Neural progenitor cell (in vitro differentiated cells): ENCODE data around the gene ANP32E. TPM values are rescaled to one million over a fixed set of nuclear protein-coding genes. Genes with fewer than 3 reads are reported as not detected.
"Not testable (repeated sequence)": the region's sequence is repeated elsewhere in the genome, so short reads cannot be mapped to it uniquely, and the experiment has no call there.

Experiments used
- DNase-seq: peaks from one replicate; pipeline ENCODE4 v3.0.0-alpha.2; 2016; ENCODE audit warnings: low spot score
- H2AFZ ChIP-seq: fragments of 200-600 bp; sonication (generic); replicated peaks from 2 replicates; pipeline ENCODE4 v1.6.1; 2016; ENCODE audit warnings: antibody characterized with exemption
- H3F3A ChIP-seq: fragments of 200-600 bp; sonication (generic); 2 replicates; pipeline ENCODE4 v1.6.1; 2016; ENCODE audit warnings: antibody characterized with exemption, low read depth
- H3K27ac ChIP-seq: fragments of 200-600 bp; sonication (generic); 2 replicates; pipeline ENCODE4 v1.5.1; 2016; ENCODE audit warnings: mild to moderate bottlenecking
- H3K27me3 ChIP-seq: fragments of 200-600 bp; sonication (generic); 2 replicates; pipeline ENCODE4 v1.6.1; 2016; ENCODE audit warnings: mild to moderate bottlenecking, moderate library complexity
- H3K36me3 ChIP-seq: fragments of 200-600 bp; sonication (generic); 2 replicates; pipeline ENCODE4 v1.5.1; 2016
- H3K4me1 ChIP-seq: fragments of 200-600 bp; sonication (generic); 2 replicates; pipeline ENCODE4 v1.6.1; 2016; ENCODE audit warnings: mixed run types
- H3K4me2 ChIP-seq: fragments of 200-600 bp; sonication (generic); 2 replicates; pipeline ENCODE4 v1.6.1; 2016
- H3K4me3 ChIP-seq: fragments of 200-600 bp; sonication (generic); 2 replicates; pipeline ENCODE4 v1.5.1; 2016
- H3K79me2 ChIP-seq: fragments of 200-600 bp; sonication (generic); 2 replicates; pipeline ENCODE4 v1.6.1; 2016; ENCODE audit warnings: low read depth
- H3K9ac ChIP-seq: fragments of 200-600 bp; sonication (generic); 2 replicates; pipeline ENCODE4 v1.6.1; 2016
- H3K9me3 ChIP-seq: fragments of 200-600 bp; sonication (generic); 2 replicates; pipeline ENCODE4 v1.5.1; 2016; ENCODE audit warnings: low read depth
- H4K20me1 ChIP-seq: fragments of 200-600 bp; sonication (generic); 2 replicates; pipeline ENCODE4 v1.6.1; 2016; ENCODE audit warnings: low read depth
- H3K27ac Mint-ChIP-seq: 3 replicates; pipeline ENCODE4 v1.8.0; 2021; ENCODE audit warnings: mixed read lengths
- H3K27me3 Mint-ChIP-seq: 2 replicates; pipeline ENCODE4 v1.8.0; 2022; ENCODE audit warnings: low read depth, mild to moderate bottlenecking, inconsistent platforms, moderate library complexity, mixed read lengths; ENCODE audit not compliant: insufficient read depth
- H3K36me3 Mint-ChIP-seq: 3 replicates; pipeline ENCODE4 v1.8.0; 2021; ENCODE audit warnings: mixed read lengths
- H3K4me1 Mint-ChIP-seq: 3 replicates; pipeline ENCODE4 v1.8.0; 2021; ENCODE audit warnings: mixed read lengths
- H3K4me3 Mint-ChIP-seq: 3 replicates; pipeline ENCODE4 v1.8.0; 2021; ENCODE audit warnings: mild to moderate bottlenecking, moderate library complexity, mixed read lengths
- H3K9me3 Mint-ChIP-seq: 3 replicates; pipeline ENCODE4 v1.8.0; 2020; ENCODE audit warnings: mixed read lengths
- EZH2 ChIP-seq: fragments of 200-600 bp; sonication (generic); IDR thresholded peaks from 2 replicates; pipeline ENCODE4 v1.6.1; 2017; ENCODE audit warnings: antibody characterized with exemption, mild to moderate bottlenecking, moderate library complexity
- EZH2phosphoT487 ChIP-seq: fragments of 200-600 bp; sonication (generic); IDR thresholded peaks from 2 replicates; pipeline ENCODE4 v1.6.1; 2017; ENCODE audit warnings: antibody characterized with exemption
- total RNA-seq: library from RNA; depleted of rRNA; stranded (reverse); fragments of >200 nt; gene quantifications from 2 replicates; pipeline ENCODE4 v1.2.3, GENCODE V29; 2015; ENCODE audit warnings: low replicate concordance
- TF ChIP-seq, protein P1 (sequence below): fragments of 200-600 bp; sonication (generic); IDR thresholded peaks from 2 replicates; pipeline ENCODE4 v1.5.1; 2017; ENCODE audit warnings: antibody characterized with exemption, mild to moderate bottlenecking

The ANP32E gene
- total RNA-seq, 1 donor from 2014 or later = 201 TPM

DNA sequence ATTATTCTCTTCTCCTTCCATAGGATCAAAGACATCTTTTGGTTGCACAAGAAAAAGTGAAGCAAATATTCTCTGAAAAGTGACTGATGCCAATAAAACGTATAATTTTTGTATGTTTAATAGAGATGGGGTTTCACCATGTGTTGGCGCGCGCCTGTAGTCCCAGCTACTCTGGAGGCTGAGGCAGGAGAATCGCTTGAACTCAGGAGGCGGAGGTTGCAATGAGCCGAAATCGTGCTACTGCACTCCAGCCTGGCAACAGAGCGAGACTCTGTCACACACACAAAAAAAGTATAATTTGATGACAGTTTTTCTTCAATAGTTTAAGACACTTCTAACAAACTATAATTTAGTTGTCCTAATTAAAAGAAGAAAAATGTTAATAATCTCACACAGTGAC is 23.8 kb downstream of the ANP32E start:
- Histone ChIP-seq H3K36me3 (no peaks in the 10 kb centered on the region), H3K27ac (no peak overlapping the region), H3K4me2 (no peak overlapping the region), H3K4me1 (peaks cover 3% of the 10 kb centered on the region), H3K9ac (no peak overlapping the region), H3K79me2 (no peaks in the 10 kb centered on the region), H3K9me3 (no peaks in the 10 kb centered on the region), H2AFZ (no peak overlapping the region), H3K27me3 (no peaks in the 10 kb centered on the region), H3K4me3 (no peak overlapping the region), H4K20me1 (no peaks in the 10 kb centered on the region), H3F3A (peaks cover 40% of the 10 kb centered on the region)
- Mint-ChIP-seq H3K4me1 (peaks cover 16% of the 10 kb centered on the region), H3K36me3 (no peaks in the 10 kb centered on the region), H3K27ac (no peak overlapping the region), H3K4me3 (no peak overlapping the region), H3K27me3 (no peaks in the 10 kb centered on the region), H3K9me3 (no peaks in the 10 kb centered on the region)
- no peak for DNase-seq
- TF ChIP-seq, protein P1, sequence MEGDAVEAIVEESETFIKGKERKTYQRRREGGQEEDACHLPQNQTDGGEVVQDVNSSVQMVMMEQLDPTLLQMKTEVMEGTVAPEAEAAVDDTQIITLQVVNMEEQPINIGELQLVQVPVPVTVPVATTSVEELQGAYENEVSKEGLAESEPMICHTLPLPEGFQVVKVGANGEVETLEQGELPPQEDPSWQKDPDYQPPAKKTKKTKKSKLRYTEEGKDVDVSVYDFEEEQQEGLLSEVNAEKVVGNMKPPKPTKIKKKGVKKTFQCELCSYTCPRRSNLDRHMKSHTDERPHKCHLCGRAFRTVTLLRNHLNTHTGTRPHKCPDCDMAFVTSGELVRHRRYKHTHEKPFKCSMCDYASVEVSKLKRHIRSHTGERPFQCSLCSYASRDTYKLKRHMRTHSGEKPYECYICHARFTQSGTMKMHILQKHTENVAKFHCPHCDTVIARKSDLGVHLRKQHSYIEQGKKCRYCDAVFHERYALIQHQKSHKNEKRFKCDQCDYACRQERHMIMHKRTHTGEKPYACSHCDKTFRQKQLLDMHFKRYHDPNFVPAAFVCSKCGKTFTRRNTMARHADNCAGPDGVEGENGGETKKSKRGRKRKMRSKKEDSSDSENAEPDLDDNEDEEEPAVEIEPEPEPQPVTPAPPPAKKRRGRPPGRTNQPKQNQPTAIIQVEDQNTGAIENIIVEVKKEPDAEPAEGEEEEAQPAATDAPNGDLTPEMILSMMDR = no peak
- TF ChIP-seq EZH2phosphoT487 (no peak), EZH2 (no peak)

DNA sequence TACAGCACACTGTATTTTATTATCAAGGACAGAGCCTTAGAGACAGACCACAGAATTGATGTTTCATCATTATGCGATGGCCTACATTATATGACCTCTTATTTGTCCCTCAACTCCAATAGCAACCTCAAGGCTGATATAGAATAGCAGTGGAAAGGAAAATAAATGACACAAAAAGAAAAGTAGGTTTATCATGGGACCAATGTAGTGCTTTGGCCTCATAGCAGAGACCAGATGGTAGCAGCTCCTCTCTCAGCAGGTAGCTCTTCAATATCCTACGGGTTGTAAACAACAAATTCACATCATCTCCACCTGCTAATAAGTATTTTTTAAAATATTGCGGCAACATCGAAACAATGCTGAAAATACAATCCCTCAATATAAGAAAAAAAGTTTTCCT is 25.2 kb downstream of the ANP32E start:
- peaks cover 16% of the 10 kb centered on the region for H3K4me1 Mint-ChIP-seq
- Histone ChIP-seq H3K9me3 (no peaks in the 10 kb centered on the region), H3K27me3 (no peaks in the 10 kb centered on the region), H4K20me1 (no peaks in the 10 kb centered on the region), H3K4me3 (no peak overlapping the region), H3K36me3 (no peaks in the 10 kb centered on the region), H3F3A (peaks cover 33% of the 10 kb centered on the region), H3K79me2 (no peaks in the 10 kb centered on the region), H3K27ac (no peak overlapping the region), H3K9ac (no peak overlapping the region), H3K4me2 (no peak overlapping the region), H3K4me1 (peaks cover 3% of the 10 kb centered on the region), H2AFZ (no peak overlapping the region)
- H3K27me3 Mint-ChIP-seq = no peaks in the 10 kb centered on the region
- no peaks in the 10 kb centered on the region for H3K36me3 Mint-ChIP-seq
- no peak overlapping the region for H3K27ac Mint-ChIP-seq
- no peak overlapping the region for H3K4me3 Mint-ChIP-seq
- TF ChIP-seq EZH2phosphoT487 (no peak), EZH2 (no peak)
- TF ChIP-seq, protein P1 = no peak
- H3K9me3 Mint-ChIP-seq = no peaks in the 10 kb centered on the region
- DNase-seq = no peak

DNA sequence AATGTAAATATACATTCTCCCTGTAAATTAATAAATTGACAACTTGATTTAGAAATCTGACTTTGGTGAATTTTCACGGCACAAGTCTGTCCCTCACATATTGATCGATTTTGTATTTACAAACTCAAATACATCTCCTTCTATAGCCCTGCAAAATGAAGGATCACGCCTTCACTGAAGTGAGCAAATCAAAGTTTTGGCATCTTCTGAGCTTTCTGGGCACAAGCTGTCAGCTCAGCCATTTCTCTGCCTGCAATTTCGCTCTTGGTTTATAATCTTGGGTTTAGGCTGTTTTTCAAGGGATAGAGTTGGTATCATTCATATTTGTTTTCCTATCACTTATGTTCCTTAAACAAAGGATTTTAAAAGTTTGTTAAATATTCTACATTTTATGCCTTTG is 25.8 kb downstream of the ANP32E start:
- Histone ChIP-seq H3K4me1 (peaks cover 3% of the 10 kb centered on the region), H3K4me3 (no peak overlapping the region), H3K36me3 (no peaks in the 10 kb centered on the region), H3K4me2 (no peak overlapping the region), H3K27ac (no peak overlapping the region), H4K20me1 (no peaks in the 10 kb centered on the region), H2AFZ (no peak overlapping the region), H3K9me3 (no peaks in the 10 kb centered on the region), H3F3A (peaks cover 27% of the 10 kb centered on the region), H3K79me2 (no peaks in the 10 kb centered on the region), H3K27me3 (no peaks in the 10 kb centered on the region), H3K9ac (no peak overlapping the region)
- DNase-seq = no peak
- no peaks in the 10 kb centered on the region for H3K27me3 Mint-ChIP-seq
- no peak overlapping the region for H3K4me3 Mint-ChIP-seq
- TF ChIP-seq EZH2 (no peak), EZH2phosphoT487 (no peak)
- H3K36me3 Mint-ChIP-seq = no peaks in the 10 kb centered on the region
- peaks cover 16% of the 10 kb centered on the region for H3K4me1 Mint-ChIP-seq
- no peak overlapping the region for H3K27ac Mint-ChIP-seq
- H3K9me3 Mint-ChIP-seq = no peaks in the 10 kb centered on the region

DNA sequence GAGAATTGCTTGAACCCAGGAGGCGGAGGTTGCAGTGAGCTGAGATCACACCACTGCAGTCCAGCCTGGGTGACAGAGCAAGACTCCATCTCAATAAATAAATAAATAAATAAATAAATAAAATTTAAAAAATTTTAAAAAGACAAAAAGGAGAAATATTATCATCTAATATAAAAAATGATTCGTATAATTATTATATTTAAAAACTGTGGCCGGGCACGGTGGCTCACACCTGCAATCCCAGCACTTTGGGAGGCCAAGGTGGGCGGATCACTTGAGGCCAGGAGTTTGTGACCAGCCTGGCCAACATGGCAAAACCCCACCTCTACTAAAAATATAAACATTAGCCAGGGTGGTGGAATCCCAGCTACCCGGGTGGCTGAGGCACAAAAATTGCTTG is 27.5 kb downstream of the ANP32E start:
- DNase-seq, H3K36me3 ChIP-seq, H3K4me1 Mint-ChIP-seq, H3K4me2 ChIP-seq, H3K27ac Mint-ChIP-seq, H3K79me2 ChIP-seq, H3K36me3 Mint-ChIP-seq, H3K4me3 ChIP-seq, H4K20me1 ChIP-seq, H3K27me3 Mint-ChIP-seq, H3K9me3 ChIP-seq, H3K9ac ChIP-seq, H3K27me3 ChIP-seq, H3K4me3 Mint-ChIP-seq, H3K27ac ChIP-seq, H2AFZ ChIP-seq, H3K4me1 ChIP-seq, H3K9me3 Mint-ChIP-seq: not testable (repeated sequence)
- peaks cover 14% of the 10 kb centered on the region for H3F3A ChIP-seq
